HEK293 (cell line): ENCODE data around the gene SLC35G3.

Source experiments
- OSR2 ChIP-seq: fragments of 450-650 bp; formaldehyde crosslinking; IDR thresholded peaks from 2 replicates; pipeline ENCODE4 v1.5.1; 2016; ENCODE audit warnings: missing biosample characterization, missing genetic modification characterization
- SCRT1 ChIP-seq: fragments of 450-650 bp; formaldehyde crosslinking; IDR thresholded peaks from 2 replicates; pipeline ENCODE4 v1.5.1; 2016; ENCODE audit warnings: missing biosample characterization, missing genetic modification characterization, borderline replicate concordance
- YY1 ChIP-seq: fragments of 450-650 bp; formaldehyde crosslinking; IDR thresholded peaks from 2 replicates; pipeline ENCODE4 v1.5.1; 2018; ENCODE audit warnings: missing biosample characterization, missing genetic modification characterization
- ZNF555 ChIP-seq: fragments of 450-650 bp; formaldehyde crosslinking; conservative IDR thresholded peaks from 2 replicates; pipeline ENCODE4 v1.5.1; 2017; ENCODE audit warnings: missing biosample characterization, mild to moderate bottlenecking, missing genetic modification characterization, inconsistent platforms
- ZNF792 ChIP-seq: fragments of 450-650 bp; formaldehyde crosslinking; IDR thresholded peaks from 2 replicates; pipeline ENCODE4 v1.5.1; 2016; ENCODE audit warnings: missing biosample characterization, missing genetic modification characterization
- TF ChIP-seq, protein P1 (sequence below): fragments of 450-650 bp; formaldehyde crosslinking; IDR thresholded peaks from 2 replicates; pipeline ENCODE4 v1.5.1; 2016; ENCODE audit warnings: missing biosample characterization, missing genetic modification characterization
- TF ChIP-seq, protein P2 (sequence below): fragments of 450-650 bp; formaldehyde crosslinking; conservative IDR thresholded peaks from 2 replicates; pipeline ENCODE4 v1.5.1; 2016; ENCODE audit warnings: low read depth, missing biosample characterization, missing genetic modification characterization

DNA sequence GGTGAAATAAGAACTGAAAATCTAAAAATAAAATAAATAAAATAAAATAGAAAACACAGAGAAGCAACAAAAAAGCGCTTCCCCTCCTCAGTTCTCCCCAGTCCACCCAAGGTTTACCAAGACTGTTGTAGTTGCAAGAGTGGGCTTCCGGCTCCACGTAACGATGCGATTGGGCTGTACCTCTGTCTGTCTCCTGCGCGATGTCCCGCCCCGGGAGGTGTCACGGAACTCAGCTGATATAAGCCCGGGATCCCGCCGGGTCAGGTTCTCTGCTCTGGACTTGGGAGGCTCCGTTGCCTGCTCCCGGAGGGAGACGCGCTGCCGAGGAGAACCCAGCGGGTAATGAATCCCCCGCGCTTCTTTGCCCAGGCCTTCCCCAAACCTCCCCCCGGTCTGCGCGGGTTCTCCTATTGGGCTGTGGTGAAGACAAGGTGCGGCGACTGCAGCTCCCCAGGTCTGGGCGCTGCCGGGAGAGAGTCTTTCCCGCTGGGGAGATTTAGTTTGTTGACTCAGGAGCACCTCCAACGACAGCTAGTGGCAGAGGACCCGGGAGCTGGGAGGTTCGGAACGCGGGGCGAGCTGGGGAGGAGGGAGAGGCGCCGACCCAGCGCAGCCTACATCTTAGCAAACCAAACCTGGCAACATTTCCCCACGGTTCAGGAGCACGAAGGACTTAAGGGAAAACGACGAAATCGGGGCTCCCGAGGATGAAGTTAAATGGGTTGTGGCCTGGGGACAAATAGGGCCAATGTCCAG is 48.8 kb upstream of the SLC35G3 start, which contains the start of gene SLFN5:
- TF ChIP-seq ZNF555 (tag by site-specific recombination) (no peak), YY1 (no peak), SCRT1 (tag by site-specific recombination) (no peak), OSR2 (tag by site-specific recombination) (no peak), ZNF792 (tag by site-specific recombination) (no peak)
- TF ChIP-seq, protein P1, sequence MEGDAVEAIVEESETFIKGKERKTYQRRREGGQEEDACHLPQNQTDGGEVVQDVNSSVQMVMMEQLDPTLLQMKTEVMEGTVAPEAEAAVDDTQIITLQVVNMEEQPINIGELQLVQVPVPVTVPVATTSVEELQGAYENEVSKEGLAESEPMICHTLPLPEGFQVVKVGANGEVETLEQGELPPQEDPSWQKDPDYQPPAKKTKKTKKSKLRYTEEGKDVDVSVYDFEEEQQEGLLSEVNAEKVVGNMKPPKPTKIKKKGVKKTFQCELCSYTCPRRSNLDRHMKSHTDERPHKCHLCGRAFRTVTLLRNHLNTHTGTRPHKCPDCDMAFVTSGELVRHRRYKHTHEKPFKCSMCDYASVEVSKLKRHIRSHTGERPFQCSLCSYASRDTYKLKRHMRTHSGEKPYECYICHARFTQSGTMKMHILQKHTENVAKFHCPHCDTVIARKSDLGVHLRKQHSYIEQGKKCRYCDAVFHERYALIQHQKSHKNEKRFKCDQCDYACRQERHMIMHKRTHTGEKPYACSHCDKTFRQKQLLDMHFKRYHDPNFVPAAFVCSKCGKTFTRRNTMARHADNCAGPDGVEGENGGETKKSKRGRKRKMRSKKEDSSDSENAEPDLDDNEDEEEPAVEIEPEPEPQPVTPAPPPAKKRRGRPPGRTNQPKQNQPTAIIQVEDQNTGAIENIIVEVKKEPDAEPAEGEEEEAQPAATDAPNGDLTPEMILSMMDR (tag by site-specific recombination), result peak; percentile 37
- TF ChIP-seq, protein P2, sequence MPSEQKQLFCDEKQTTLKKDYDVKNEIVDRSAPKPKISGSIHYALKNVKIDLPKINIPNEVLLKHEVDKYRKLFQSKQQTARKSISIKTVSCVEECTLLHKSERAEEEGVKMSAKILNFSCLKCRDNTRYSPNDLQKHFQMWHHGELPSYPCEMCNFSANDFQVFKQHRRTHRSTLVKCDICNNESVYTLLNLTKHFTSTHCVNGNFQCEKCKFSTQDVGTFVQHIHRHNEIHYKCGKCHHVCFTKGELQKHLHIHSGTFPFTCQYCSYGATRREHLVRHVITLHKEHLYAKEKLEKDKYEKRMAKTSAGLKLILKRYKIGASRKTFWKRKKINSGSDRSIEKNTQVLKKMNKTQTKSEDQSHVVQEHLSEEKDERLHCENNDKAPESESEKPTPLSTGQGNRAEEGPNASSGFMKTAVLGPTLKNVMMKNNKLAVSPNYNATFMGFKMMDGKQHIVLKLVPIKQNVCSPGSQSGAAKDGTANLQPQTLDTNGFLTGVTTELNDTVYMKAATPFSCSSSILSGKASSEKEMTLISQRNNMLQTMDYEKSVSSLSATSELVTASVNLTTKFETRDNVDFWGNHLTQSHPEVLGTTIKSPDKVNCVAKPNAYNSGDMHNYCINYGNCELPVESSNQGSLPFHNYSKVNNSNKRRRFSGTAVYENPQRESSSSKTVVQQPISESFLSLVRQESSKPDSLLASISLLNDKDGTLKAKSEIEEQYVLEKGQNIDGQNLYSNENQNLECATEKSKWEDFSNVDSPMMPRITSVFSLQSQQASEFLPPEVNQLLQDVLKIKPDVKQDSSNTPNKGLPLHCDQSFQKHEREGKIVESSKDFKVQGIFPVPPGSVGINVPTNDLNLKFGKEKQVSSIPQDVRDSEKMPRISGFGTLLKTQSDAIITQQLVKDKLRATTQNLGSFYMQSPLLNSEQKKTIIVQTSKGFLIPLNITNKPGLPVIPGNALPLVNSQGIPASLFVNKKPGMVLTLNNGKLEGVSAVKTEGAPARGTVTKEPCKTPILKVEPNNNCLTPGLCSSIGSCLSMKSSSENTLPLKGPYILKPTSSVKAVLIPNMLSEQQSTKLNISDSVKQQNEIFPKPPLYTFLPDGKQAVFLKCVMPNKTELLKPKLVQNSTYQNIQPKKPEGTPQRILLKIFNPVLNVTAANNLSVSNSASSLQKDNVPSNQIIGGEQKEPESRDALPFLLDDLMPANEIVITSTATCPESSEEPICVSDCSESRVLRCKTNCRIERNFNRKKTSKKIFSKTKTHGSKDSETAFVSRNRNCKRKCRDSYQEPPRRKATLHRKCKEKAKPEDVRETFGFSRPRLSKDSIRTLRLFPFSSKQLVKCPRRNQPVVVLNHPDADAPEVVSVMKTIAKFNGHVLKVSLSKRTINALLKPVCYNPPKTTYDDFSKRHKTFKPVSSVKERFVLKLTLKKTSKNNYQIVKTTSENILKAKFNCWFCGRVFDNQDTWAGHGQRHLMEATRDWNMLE (tag by site-specific recombination), result no peak; the same call in 1 of the 2 replicates
